ENCODE results near the gene RB1.

The RB1 gene

GRCh38 chr13:48493851-48494250, 190.3 kb downstream of the RB1 start:
- DNase-seq (ENCODE audit: low read depth) = no peak

DNA sequence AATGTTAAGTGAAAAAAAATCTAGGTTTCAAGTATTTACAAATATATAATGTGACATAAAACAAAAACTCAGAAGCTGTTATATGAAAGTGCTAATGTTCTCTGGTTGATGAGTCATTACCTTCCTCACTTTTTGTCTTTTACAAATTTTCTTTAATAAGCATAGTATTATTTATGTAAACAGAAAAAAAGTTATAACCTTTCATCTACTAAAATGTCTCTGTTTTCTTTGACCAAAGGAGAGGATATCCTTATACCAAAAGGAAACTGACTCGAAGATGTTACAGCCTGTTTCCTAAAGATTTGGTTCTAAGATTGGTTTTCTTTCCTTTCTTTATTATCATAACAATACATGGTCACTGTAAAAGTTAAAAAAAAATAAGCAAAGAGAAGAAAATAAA, 191.3 kb downstream of the RB1 start:
- DNase-seq (ENCODE audit: low read depth) = no peak

DNA sequence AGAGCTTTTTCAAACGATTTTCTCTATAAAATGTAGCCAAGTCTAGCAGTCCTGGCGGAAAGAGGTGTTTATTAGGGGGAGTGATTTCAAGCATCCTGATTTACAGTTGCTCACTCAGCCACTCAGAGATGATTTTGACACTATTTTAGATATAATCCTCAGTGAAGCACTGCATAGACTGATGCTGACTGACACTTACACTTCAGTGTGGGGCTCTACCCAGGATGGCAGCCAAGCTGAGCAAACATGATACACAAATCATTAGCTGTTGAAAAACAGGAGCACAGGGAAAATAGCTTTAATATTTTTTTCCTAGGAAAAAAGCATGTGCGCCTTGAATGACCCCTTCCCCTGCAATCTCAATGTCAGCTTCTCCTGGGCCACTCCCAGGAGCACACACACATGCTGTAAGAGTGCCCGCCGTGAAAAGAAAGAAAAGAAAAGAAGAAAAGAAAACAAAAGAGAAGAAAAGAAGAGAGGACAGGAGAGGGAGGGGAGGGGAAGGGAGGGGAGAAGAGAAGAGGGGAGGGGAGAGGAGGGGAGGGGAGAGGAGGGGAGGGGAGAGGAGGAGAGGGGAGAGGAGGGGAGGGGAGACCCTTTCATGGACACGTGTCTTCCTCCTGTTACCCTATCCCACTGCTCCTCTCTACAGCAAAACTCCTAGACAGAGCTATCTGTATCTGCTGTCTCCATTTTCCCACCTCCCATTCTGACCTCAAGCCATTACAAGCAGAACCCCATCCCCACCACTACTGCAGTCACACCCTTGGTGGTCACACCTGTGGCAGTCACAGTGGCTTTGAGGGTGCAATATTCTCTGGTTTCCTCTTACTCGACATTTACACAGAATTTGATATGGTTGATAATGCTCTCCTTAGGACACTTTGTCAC, 193.0 kb downstream of the RB1 start:
- no peak for DNase-seq (ENCODE audit: low read depth)

DNA sequence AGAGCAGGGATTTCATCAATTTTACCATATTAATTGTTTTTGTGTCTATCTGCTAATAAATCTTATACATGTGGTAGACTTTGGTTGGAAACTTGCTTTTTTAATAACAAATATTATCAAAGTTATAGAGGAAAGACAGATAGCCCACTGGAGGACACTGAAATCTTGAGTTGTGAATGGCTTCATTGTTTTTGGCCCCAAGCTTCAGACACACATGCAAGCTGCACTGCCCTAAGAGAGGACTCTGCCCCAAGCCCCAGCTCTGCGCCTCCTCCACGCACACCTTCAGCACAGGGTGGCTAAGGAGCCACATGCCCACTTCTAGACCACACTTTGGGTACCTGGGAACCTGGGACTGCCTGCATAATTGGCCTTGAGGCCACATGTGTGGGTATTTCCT, 194.1 kb downstream of the RB1 start:
- DNase-seq (ENCODE audit: low read depth) = no peak

DNA sequence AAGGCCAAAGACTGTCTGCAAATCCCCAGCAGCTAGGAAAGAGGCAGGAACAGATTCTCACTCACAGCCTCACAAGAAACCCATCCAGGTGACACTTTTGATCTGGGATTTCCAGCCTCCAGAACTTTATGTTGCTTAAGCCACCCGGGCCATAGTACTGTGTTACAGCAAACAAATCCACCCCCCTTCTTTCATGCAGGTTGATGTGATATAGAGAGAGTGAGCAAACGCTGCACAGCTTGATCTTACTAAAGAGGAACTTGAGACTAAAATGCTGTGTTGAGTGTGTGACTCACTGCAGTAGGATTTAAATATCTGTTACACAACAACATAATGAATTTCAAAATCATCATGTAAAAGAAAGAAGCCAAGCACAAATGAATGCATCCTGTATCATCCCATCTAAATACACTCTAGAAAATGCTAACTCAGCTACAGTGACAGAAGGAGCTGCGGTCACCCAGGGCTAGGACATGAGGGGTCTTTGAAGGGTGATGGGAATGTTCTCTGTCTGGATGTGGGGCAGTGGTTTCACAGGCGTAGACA, 197.2 kb downstream of the RB1 start:
- DNase-seq (ENCODE audit: low read depth) = no peak

GRCh38 chr13:48501705-48502104, 198.2 kb downstream of the RB1 start:
- no peak for DNase-seq (ENCODE audit: low read depth)

DNA sequence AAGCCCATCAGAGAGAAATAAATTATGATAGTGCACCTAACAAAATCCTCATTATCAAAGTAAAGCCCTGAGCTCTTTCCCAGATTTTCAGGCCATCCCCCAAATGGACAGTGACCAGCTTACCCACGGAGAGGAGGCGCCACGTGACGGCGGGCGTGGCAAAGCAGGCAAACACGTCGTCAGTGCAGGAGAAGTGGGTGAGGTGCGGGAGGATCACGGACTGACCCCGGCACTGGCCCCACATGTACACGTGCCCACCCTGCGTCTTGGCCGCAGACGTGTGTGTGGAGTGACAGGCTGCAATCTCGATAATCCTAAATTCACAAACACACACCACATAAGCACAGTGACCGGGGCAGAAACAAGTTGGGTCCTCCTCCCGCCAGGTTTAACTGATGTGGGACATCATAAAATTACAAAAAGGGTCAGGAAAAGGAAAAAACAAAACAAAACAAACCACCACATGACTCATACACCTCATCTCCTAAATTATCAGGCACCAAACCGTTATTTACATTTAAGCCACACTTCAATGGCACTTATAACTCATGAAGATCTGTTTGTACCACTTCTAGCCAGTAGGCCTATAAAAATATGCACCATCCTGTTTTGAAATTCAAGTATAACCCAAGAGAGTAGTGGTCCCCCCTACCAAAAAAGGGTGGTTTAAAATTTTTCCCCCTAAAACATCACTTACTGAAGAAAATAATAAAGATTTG, 199.2 kb downstream of the RB1 start:
- DNase-seq (ENCODE audit: low read depth) = no peak

DNA sequence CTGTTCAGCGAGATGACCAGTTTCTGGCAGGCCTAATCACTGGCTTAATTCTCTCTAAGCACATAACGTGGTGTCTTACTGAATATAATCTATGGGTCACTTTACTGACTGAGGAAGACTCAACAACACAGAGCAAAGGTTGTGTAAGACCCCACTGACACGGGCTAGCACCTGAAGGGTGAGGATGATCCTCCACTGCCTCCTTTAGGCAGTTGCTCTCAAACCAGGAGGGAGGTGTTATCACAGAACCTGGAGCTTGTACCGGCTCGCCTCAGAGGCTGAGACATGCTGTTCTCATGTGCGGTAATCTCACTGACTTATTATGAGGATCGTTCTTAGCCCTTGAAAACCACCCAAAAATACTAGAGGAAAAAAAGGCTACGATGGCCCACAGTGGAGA, 201.1 kb downstream of the RB1 start:
- no peak for DNase-seq (ENCODE audit: low read depth)

DNA sequence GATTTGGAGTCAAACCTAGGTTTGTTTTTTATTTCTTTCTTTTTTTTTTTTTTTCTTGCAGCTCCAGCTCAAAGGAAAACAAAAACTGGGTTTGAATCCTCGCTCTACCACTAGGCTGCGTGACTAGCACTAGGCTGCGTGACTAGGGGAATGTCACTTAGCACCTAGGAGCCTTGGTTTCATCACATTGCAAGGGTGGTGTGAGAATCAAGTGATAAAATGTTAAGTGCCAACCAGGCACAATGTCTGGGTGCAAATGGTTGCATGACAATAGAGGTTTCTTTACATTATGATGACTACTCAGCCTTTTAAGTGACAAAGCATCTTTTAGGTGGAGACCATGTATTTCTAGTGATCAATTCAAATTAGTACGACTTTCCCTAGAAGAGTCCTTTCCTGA, 201.5 kb downstream of the RB1 start:
- no peak for DNase-seq (ENCODE audit: low read depth)

DNA sequence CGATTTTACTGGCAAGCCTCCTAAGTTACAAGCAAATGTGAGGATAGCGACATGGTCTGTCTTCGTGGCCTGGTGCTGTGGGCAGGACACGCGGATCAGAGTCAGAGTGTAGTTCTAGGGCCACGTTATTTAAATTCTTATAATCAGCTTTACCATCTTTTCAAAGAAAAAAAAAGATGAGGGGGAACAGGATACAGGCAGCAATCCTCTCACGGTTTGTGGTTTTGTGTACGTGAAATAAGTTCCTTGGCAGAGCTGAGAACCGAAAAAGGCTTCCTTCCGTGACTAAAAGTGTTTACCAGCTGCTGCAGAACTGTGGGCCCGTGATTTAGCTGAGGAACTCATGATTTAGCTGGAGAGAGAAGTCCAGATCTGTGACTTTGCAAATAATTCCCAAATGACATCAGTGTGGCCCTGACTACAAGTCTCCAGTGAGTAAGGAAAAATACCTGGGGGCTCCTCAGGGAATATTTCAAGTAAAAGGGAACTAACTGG, 202.1 kb downstream of the RB1 start:
- peak; percentile 25 for DNase-seq (ENCODE audit: low read depth)

- DNase-seq (ENCODE audit: low read depth) = no peak
These were observed 202.6 kb downstream of the RB1 start for GRCh38 chr13:48506092-48506701.

GRCh38 chr13:48507021-48507420, 203.5 kb downstream of the RB1 start:
- no peak for DNase-seq (ENCODE audit: low read depth)

- DNase-seq (ENCODE audit: low read depth) = no peak
These were observed 204.5 kb downstream of the RB1 start for GRCh38 chr13:48508011-48508410.

- DNase-seq (ENCODE audit: low read depth) = no peak
These were observed 207.1 kb downstream of the RB1 start for GRCh38 chr13:48510698-48511097.

- no peak for DNase-seq (ENCODE audit: low read depth)
These were observed 208.2 kb downstream of the RB1 start for GRCh38 chr13:48511621-48512230.

GRCh38 chr13:48514793-48515192, 211.2 kb downstream of the RB1 start:
- no peak for DNase-seq (ENCODE audit: low read depth)

DNA sequence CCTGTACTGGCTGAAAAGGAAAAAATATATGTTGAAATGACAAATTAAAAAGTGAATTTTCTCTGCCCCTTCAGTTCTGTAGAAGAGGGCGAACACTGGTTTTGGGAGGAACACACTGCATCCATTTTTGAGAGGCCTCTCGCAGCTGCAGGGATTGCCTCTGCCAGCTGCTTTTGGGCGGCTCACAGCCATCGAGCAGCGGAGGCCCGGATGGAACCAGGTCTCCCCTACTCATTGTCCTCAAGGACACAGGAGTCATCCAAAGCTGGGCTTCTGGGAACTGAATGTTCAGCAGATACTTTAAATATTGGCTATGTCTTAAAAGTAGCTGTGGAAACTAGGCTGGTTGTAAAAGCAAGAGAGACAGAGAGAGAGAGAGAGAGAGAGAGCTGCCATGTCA, 212.2 kb downstream of the RB1 start:
- DNase-seq (ENCODE audit: low read depth) = no peak

- no peak for DNase-seq (ENCODE audit: low read depth)
These were observed 214.5 kb downstream of the RB1 start for GRCh38 chr13:48518083-48518482.

DNA sequence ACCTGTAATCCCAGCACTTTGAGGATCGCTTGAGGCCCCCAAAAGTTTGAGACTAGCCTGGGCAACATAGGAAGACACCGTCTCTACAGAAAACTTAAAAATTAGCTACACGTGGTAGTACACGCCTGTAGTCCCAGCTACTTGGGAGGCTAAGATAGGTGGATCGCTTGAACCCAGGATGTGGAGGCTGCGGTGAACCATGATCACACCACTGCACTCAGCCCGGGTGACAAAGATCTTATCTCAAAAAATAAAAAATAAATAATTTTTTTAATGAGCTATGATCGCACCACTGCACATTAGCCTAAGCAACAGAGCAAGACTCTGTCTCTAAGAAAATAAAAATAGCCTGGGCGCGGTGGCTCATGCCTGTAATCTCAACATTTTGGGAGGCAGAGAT, 222.7 kb downstream of the RB1 start:
- no peak for DNase-seq (ENCODE audit: low read depth)

DNA sequence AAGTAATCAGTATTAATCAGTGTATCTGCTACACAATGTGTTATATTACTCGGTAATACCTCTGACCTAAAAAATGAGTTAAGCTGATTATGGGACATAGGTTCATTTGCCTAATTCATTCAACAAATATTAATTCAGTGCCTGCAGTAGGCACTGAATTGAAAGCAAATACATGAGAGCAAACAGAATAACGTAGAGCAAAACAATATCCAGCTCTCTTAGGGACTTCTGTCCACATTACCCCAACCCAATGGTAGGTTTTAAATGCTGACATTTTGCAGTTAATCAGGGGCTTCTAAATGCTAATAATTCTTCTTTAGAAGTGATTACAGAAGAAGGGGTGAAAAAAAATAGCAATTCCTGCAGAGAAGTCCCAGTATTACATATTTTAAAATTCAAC, 224.4 kb downstream of the RB1 start:
- no peak for DNase-seq (ENCODE audit: low read depth)

- no peak for DNase-seq (ENCODE audit: low read depth)
These were observed 225.2 kb downstream of the RB1 start for GRCh38 chr13:48528720-48529119.

DNA sequence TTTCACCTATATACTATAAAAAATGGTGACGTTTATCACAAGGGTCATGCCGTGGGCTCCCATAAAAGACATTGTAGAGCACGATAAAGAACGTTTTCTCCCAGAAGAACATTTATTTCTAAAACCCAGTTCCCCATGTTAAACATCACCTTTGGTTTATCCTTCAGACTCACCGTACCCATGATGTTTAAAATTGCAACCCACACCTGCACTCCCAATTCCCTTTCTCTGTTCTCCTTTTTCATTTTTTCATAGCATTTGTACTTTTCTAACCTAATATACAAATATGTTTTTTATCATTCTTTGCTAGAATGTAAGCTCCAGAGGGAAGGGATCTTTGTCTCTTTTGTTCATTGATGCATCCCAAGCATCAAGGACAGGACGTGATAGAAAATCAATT, 227.3 kb downstream of the RB1 start:
- DNase-seq (ENCODE audit: low read depth) = no peak
